Upper lobe of right lung (tissue), 1 donor: ENCODE data around the gene NAPA. TPM values are rescaled to one million over a fixed set of nuclear protein-coding genes. Genes with fewer than 3 reads are reported as not detected.

Experiments used
- ATAC-seq: fragments of 200-7000 bp; cut with Tn5 transposase; one replicate; pipeline ENCODE4 v1.9.1; 2020; ENCODE audit warnings: mild to moderate bottlenecking, moderate library complexity
- DNase-seq: peaks from one replicate; pipeline ENCODE4 v3.0.0-alpha.2; 2020
- H3K27ac ChIP-seq: fragments of 200-600 bp; one replicate; pipeline ENCODE4 v1.8.0; 2022
- H3K27me3 ChIP-seq: fragments of 200-600 bp; one replicate; pipeline ENCODE4 v1.8.0; 2022; ENCODE audit warnings: mild to moderate bottlenecking
- H3K36me3 ChIP-seq: fragments of 200-600 bp; one replicate; pipeline ENCODE4 v1.8.0; 2022
- H3K4me1 ChIP-seq: fragments of 200-600 bp; one replicate; pipeline ENCODE4 v1.8.0; 2022
- H3K4me3 ChIP-seq: fragments of 200-600 bp; one replicate; pipeline ENCODE4 v1.8.0; 2022; ENCODE audit warnings: mild to moderate bottlenecking
- H3K9me3 ChIP-seq: fragments of 200-600 bp; one replicate; pipeline ENCODE4 v1.8.0; 2022
- CTCF ChIP-seq: fragments of 200-600 bp; IDR thresholded peaks from one replicate; pipeline ENCODE4 v1.8.0; 2022; ENCODE audit warnings: antibody characterized with exemption
- intact Hi-C: fragments of 100-400 bp; cut with DNase I; formaldehyde crosslinking; loops from one replicate; pipeline ENCODE4 v1.11.0; 2022
- total RNA-seq: library from RNA; stranded (reverse); fragmentation: NEBNext Ultra II Directional; extraction: Animal tissue kit (Norgen Biotek cat#: 25700); gene quantifications from one replicate; pipeline ENCODE4 v1.2.1, GENCODE V29; 2021
- donor health status: DM: no; HTN: yes; CAD: no; lungs with severe emphysema.

The NAPA gene
- total RNA-seq, 1 donor from 2014 or later, result 134 TPM

- peaks cover 28% of the 10 kb centered on the region for H3K27me3 ChIP-seq
- H3K9me3 ChIP-seq, result no peaks in the 10 kb centered on the region
- H3K27ac ChIP-seq, result no peak overlapping the region
- H3K4me3 ChIP-seq, result no peak overlapping the region
- ATAC-seq (peak; percentile 84), DNase-seq (peak; percentile 80)
- intact Hi-C loops, result no loop called here
- TF ChIP-seq CTCF, result no peak
- H3K36me3 ChIP-seq, result no peaks in the 10 kb centered on the region
- H3K4me1 ChIP-seq, result peaks cover 6% of the 10 kb centered on the region
Observed at GRCh38 chr19:47475465-47475864, 39.4 kb downstream of the NAPA start.

- no peak overlapping the region for H3K27ac ChIP-seq
- no peak overlapping the region for H3K4me3 ChIP-seq
- TF ChIP-seq CTCF, result no peak
Observed at GRCh38 chr19:47473336-47473735, 41.5 kb downstream of the NAPA start.

GRCh38 chr19:47471733-47472457 is 43.0 kb downstream of the NAPA start, which contains the start of gene SLC8A2:
SLC8A2 (minus strand) TSS chr19:47471893; CDS start chr19:47466403, 5,490 bp downstream.
- Histone ChIP-seq H3K9me3 (no peaks in the 10 kb centered on the region), H3K36me3 (no peaks in the 10 kb centered on the region), H3K27me3 (peaks cover 47% of the 10 kb centered on the region), H3K4me3 (no peak within 1 kb of the TSS), H3K27ac (no peak within 1 kb of the TSS), H3K4me1 (peaks cover 6% of the 10 kb centered on the region)
- ATAC-seq, result peak; percentile 55
- peak; percentile 75 for DNase-seq
- intact Hi-C loops, result no loop called here
- no peak for TF ChIP-seq CTCF

More at GRCh38 chr19:47473336-47473735, 41.5 kb downstream of the NAPA start:
- intact Hi-C loops, result no loop called here
- Histone ChIP-seq H3K27me3 (peaks cover 42% of the 10 kb centered on the region), H3K9me3 (no peaks in the 10 kb centered on the region), H3K4me1 (peaks cover 6% of the 10 kb centered on the region), H3K36me3 (no peaks in the 10 kb centered on the region)
- ATAC-seq, result no peak
- DNase-seq, result no peak

- Histone ChIP-seq H3K4me1 (peaks cover 6% of the 10 kb centered on the region), H3K9me3 (no peaks in the 10 kb centered on the region), H3K36me3 (no peaks in the 10 kb centered on the region), H3K27me3 (peaks cover 50% of the 10 kb centered on the region), H3K27ac (no peak overlapping the region), H3K4me3 (no peak overlapping the region)
- TF ChIP-seq CTCF, result no peak
- DNase-seq, result no peak
- ATAC-seq, result no peak
- intact Hi-C loops, result no loop called here
Observed at GRCh38 chr19:47471381-47471732, 43.5 kb downstream of the NAPA start.

DNA sequence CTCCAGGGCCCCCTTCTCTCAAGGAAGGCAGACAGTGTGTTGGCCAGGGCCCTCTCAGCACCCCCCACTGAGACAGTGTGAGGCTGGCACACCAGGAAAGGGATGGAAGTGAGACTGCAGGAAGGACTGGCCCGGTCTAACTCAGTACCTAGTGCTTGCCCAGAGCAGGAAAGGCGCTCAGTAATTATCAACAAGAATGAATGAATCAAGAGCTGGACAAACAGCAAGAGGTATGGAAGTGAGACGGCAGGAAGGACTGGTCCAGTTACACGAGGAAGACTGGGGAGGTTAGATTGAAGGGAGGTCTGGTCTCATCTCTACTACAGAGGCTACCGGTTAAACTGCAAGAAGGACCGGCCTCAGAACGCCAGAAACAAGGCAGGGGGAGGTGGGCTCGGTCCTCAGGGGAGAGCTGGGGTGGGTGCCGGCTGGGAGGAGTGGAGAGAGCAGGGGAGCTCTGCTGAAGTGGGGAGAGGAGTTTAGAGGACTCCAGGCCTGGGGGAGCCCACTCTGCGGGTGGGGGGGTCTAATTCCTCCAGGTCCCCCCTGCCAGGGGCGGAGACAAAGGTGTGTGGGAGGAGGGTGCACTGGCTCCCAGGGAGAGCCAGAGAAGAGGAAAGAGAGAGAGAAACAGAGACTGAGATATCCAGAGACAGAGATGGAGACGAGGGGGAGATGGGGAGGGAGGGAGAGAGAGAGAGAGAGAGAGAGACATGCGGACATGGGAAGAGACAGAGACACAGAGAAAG is 44.2 kb downstream of the NAPA start:
- DNase-seq, result no peak
- Histone ChIP-seq H3K4me1 (peaks cover 6% of the 10 kb centered on the region), H3K4me3 (no peak overlapping the region), H3K27me3 (peaks cover 50% of the 10 kb centered on the region), H3K27ac (no peak overlapping the region), H3K36me3 (no peaks in the 10 kb centered on the region), H3K9me3 (no peaks in the 10 kb centered on the region)
- ATAC-seq, result no peak
- TF ChIP-seq CTCF, result no peak
- intact Hi-C loops, result no loop called here
